22Rv1 (cell line): ENCODE results near the gene MTA3.
"Not testable (repeated sequence)": the region's sequence is repeated elsewhere in the genome, so short reads cannot be mapped to it uniquely, and the experiment has no call there.

Experiments
- CTCF ChIP-seq: fragments of 450-650 bp; IDR thresholded peaks from 2 replicates; pipeline ENCODE4 v1.5.1; 2017; ENCODE audit warnings: mild to moderate bottlenecking
- ZFX ChIP-seq: fragments of 450-650 bp; IDR thresholded peaks from 2 replicates; pipeline ENCODE4 v1.6.1; 2017; ENCODE audit warnings: antibody characterized with exemption, borderline replicate concordance

- not testable (repeated sequence) for TF ChIP-seq CTCF, ZFX
These were observed 73.9 kb downstream of the MTA3 start for GRCh38 chr2:42642371-42642770.
